Germinal center (tissue), 1 donor: Measurements from ENCODE around the gene TTLL5.
"Not testable (repeated sequence)": the region's sequence is repeated elsewhere in the genome, so short reads cannot be mapped to it uniquely, and the experiment has no call there.

ENCODE experiments used
- DNase-seq: peaks from one replicate; pipeline ENCODE4 v3.0.0; 2012; ENCODE audit warnings: mixed read lengths, low spot score

Gene TTLL5

GRCh38 chr14:75907756-75908359, 246.8 kb downstream of the TTLL5 start:
- DNase-seq = no peak

- no peak for DNase-seq
Observed at GRCh38 chr14:75909630-75910029, 248.6 kb downstream of the TTLL5 start.

GRCh38 chr14:75910048-75910447, 249.0 kb downstream of the TTLL5 start:
- DNase-seq = no peak

GRCh38 chr14:75911883-75912282, 250.8 kb downstream of the TTLL5 start:
- DNase-seq = no peak

GRCh38 chr14:75913183-75913582, 252.1 kb downstream of the TTLL5 start:
- no peak for DNase-seq

- no peak for DNase-seq
Observed at GRCh38 chr14:75915045-75915444, 254.0 kb downstream of the TTLL5 start.

GRCh38 chr14:75917322-75917945, 256.4 kb downstream of the TTLL5 start:
- no peak for DNase-seq

GRCh38 chr14:75917946-75918335, 256.9 kb downstream of the TTLL5 start:
- no peak for DNase-seq

- DNase-seq = not testable (repeated sequence)
Observed at GRCh38 chr14:75920421-75920820, 259.4 kb downstream of the TTLL5 start.

GRCh38 chr14:75925141-75925840, 264.2 kb downstream of the TTLL5 start:
- not testable (repeated sequence) for DNase-seq

- DNase-seq = no peak
Observed at GRCh38 chr14:75926431-75927115, 265.5 kb downstream of the TTLL5 start.

GRCh38 chr14:75927564-75928087, 266.6 kb downstream of the TTLL5 start:
- no peak for DNase-seq

GRCh38 chr14:75928690-75929181, 267.7 kb downstream of the TTLL5 start:
- no peak for DNase-seq

GRCh38 chr14:75933712-75934296, 272.8 kb downstream of the TTLL5 start:
- no peak for DNase-seq

- DNase-seq = no peak
Observed at GRCh38 chr14:75934998-75935628, 274.1 kb downstream of the TTLL5 start.

- DNase-seq = no peak
Observed at GRCh38 chr14:75939200-75939599, 278.2 kb downstream of the TTLL5 start.

GRCh38 chr14:75941030-75941429, 280.0 kb downstream of the TTLL5 start:
- DNase-seq = no peak

- no peak for DNase-seq
Observed at GRCh38 chr14:75944607-75945241, 283.7 kb downstream of the TTLL5 start.

- no peak for DNase-seq
Observed at GRCh38 chr14:75946785-75947184, 285.7 kb downstream of the TTLL5 start.

- DNase-seq = no peak
Observed at GRCh38 chr14:75952489-75952888, 291.4 kb downstream of the TTLL5 start.

GRCh38 chr14:75959031-75959430, 298.0 kb downstream of the TTLL5 start:
- no peak for DNase-seq
